ENCODE results near the gene DGKZ.
"Not testable (repeated sequence)": the region's sequence is repeated elsewhere in the genome, so short reads cannot be mapped to it uniquely, and the experiment has no call there.

Gene DGKZ

GRCh38 chr11:46379482-46380293 lies 32.4 kb downstream of the DGKZ start:
- in situ Hi-C loops (cut with MboI; ENCODE audit: low sequenced_read_pairs): not testable (repeated sequence)

GRCh38 chr11:46380340-46381047 lies 33.2 kb downstream of the DGKZ start:
- in situ Hi-C loops (cut with MboI; ENCODE audit: low sequenced_read_pairs): no loop called here

- in situ Hi-C loops (cut with MboI; ENCODE audit: low sequenced_read_pairs): no loop called here
Measured at GRCh38 chr11:46381048-46381818, 34.0 kb downstream of the DGKZ start, which contains the start of gene MDK. TSS of gene MDK (plus strand) at chr11:46381669. CDS start at chr11:46382058, 389 bp downstream.

GRCh38 chr11:46381819-46382645 lies 34.8 kb downstream of the DGKZ start:
- in situ Hi-C loops (cut with MboI; ENCODE audit: low sequenced_read_pairs): no loop called here

DNA sequence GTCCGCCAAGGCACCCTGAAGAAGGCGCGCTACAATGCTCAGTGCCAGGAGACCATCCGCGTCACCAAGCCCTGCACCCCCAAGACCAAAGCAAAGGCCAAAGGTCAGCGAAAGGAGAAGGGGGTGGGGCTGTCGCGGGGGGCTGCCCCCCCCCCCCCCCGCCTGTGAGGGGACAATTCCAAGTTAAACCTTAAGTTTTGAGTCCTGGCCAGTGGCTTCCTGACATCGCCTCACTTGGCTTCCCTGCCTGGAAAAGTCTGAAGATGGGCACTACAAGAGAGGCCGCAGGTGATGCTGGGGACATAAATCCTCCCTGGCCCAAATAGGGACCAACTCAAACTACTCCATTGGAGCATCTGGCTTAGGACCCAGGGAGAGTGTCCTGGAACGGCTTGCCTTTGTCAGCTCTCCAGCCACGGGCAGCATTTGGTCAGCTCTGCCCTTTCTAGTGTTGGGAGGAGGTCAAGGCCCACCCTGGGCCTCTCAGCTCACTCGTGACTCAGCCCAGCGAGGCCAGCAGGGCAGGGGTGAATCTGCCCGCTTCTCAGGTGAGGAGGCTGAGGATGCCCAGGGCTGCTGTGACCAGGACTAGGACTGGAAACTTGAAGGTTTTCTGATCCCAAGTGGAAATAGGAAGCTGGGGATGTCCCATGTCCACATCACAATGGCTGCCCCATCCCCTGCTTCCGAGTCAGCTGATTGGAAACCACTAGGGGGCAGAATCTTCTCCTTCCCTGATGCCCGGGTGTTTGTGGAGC lies 35.6 kb downstream of the DGKZ start:
- in situ Hi-C loops (cut with MboI; ENCODE audit: low sequenced_read_pairs): no loop called here

- in situ Hi-C loops (cut with MboI; ENCODE audit: low sequenced_read_pairs): no loop called here
Measured at GRCh38 chr11:46383404-46383758, 36.1 kb downstream of the DGKZ start.

GRCh38 chr11:46383974-46384701 lies 36.9 kb downstream of the DGKZ start:
- in situ Hi-C loops (cut with MboI; ENCODE audit: low sequenced_read_pairs): no loop called here

- in situ Hi-C loops (cut with MboI; ENCODE audit: low sequenced_read_pairs): no loop called here
Measured at GRCh38 chr11:46385169-46386004, 38.1 kb downstream of the DGKZ start.

DNA sequence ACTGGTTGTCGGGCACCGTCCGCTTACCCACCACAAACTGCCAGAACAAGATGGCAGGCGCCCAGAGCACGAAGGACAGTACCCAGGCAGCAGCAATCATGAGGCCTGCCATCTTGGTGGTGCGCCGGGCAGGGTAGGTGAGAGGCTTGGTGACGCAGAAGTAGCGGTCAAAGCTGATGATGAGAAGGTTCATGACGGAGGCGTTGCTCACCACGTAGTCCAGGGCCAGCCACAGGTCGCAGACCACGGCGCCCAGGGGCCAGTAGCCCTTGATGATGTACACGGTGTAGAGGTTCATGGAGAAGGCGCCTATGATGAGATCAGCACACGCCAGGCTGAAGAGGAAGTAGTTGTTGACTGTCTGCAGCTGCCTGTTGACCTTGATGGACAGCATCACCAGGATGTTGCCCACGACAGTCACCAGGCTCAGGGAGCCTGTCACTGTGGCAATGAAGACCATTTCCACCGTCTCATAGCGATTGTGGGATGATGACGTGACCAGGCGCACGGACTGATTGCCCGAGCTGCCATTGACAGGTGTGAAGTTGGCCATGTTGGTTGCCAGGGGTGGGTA lies 38.8 kb downstream of the DGKZ start:
- in situ Hi-C loops (cut with MboI; ENCODE audit: low sequenced_read_pairs): no loop called here

DNA sequence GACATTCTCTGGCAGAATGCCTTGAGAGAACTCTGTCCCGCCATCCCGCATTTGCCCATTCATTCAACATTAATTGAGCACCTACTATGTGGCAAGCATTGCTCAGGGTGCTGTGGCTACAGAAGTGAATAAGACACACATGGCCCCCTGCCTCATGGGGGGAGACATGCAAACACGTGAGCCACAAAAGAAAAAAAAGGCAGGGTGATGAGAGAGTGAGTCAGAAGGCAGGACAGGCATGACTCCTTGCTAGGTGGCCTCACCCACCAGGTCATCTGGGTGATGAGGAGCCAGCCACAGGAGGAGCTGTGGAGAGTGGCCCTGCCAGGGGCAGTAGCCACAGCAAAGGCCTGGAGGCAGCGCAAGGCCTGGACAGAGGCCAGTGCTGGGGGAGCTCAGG lies 39.4 kb downstream of the DGKZ start:
- in situ Hi-C loops (cut with MboI; ENCODE audit: low sequenced_read_pairs): no loop called here

- in situ Hi-C loops (cut with MboI; ENCODE audit: low sequenced_read_pairs): no loop called here
Measured at GRCh38 chr11:46387456-46387855, 40.2 kb downstream of the DGKZ start.

GRCh38 chr11:46387919-46388618 lies 40.8 kb downstream of the DGKZ start:
- in situ Hi-C loops (cut with MboI; ENCODE audit: low sequenced_read_pairs): no loop called here

DNA sequence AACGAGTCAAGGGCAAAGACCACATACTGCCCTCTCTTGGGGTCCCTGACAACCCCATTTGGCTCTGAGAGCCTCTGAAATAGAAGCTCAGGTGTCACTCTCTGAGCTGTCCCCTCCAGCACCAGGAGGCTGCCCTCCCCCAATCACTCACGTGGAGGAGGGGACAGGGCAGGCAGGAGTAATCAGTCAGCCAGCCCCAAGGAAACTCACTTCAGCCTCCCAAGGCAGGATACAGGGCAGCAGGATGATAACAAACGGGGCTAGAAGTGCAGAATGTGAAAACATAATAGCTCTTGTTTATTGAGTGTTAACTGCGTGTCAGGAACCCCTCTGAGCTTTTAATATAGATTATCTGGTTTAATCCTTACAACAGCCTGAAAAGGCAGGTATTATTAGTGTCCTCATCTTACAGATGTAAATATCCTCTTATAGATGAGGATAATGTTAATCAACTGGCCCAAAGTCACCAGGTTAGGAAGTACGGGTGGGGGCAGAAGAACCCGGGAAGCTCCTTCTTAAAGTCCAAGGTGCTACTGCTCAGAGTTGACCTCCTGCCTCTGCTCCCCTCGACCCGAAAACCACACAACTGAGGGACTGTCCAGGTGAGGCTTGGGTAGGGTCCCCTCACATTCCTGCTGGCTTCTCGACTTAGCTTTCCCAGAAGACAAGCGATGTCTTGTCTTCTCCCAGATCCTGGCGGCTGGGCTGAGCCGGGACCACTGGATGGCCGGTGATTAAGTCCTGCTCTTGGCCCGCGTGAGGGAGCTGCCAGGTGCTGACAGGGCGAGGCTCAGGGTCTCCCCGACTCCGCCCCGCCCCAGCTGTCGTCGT lies 41.6 kb downstream of the DGKZ start:
- in situ Hi-C loops (cut with MboI; ENCODE audit: low sequenced_read_pairs): no loop called here

GRCh38 chr11:46389450-46390330 lies 42.4 kb downstream of the DGKZ start:
- in situ Hi-C loops (cut with MboI; ENCODE audit: low sequenced_read_pairs): no loop called here

DNA sequence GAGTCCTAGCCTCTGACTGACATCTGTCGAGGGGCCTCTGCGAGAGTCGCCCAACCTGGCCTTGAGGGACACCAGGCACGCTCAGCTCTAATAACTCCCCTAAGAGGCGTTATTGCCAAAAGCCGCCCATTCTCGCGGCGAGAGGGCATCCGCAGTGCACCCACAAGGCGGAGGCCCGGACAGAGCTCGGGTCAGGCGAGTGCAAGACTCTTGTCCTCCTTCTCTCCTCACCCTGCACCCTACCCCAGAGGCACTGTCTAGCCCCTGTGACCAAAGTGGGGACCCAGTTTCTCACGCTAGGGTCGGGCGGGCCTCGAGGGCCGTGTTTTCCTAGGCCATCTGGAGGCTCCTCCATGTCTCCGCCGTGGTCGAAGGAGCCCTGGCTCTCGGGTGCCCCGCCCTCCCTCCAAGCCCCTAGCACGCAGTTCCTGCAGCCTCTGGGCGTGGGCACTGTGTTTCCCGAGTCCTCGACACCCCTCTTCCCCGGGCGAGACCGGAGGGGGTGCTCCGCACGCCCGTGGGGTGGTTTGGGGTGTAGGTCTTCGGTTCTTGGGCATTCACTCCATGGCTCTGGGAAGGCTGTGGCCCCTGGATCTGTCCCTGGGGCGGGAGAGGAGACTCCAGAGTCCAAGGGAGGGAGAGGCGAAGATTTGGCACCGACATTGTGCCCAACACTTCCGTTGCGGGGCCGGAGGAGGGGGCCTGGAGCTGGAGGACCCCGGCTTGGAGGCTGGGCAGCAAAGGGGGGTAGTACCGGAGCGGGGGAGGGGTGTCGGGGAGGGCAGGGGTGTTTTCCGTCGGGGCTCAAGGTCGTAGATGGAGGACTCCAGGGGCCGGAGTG lies 43.3 kb downstream of the DGKZ start:
- in situ Hi-C loops (cut with MboI; ENCODE audit: low sequenced_read_pairs): no loop called here
